Mononuclear cell (primary cell): ENCODE results near the gene SMYD3. TPM values are rescaled to one million over a fixed set of nuclear protein-coding genes. Genes with fewer than 3 reads are reported as not detected.

ENCODE experiments used
- H3K27me3 ChIP-seq: 2 replicates; pipeline ENCODE4 v1.6.0; 2011; ENCODE audit warnings: low read length, control low read depth; ENCODE audit not compliant: insufficient read depth
- H3K4me1 ChIP-seq: 2 replicates; pipeline ENCODE4 v1.5.1; 2011; ENCODE audit warnings: mild to moderate bottlenecking, low read length, control low read depth; ENCODE audit not compliant: insufficient read depth
- H3K4me3 ChIP-seq: 2 replicates; pipeline ENCODE4 v1.5.1; 2011; ENCODE audit warnings: mild to moderate bottlenecking, low read length, moderate library complexity
- H3K9me3 ChIP-seq: 2 replicates; pipeline ENCODE4 v1.5.1; 2011; ENCODE audit warnings: low read depth, mild to moderate bottlenecking, control low read depth, low read length
- total RNA-seq: library from RNA; depleted of rRNA; stranded (reverse); fragments of >200 nt; gene quantifications from one replicate; pipeline ENCODE4 v1.2.3, GENCODE V29; 2012

SMYD3 gene
- total RNA-seq, 1 donor: 18.2 TPM

DNA sequence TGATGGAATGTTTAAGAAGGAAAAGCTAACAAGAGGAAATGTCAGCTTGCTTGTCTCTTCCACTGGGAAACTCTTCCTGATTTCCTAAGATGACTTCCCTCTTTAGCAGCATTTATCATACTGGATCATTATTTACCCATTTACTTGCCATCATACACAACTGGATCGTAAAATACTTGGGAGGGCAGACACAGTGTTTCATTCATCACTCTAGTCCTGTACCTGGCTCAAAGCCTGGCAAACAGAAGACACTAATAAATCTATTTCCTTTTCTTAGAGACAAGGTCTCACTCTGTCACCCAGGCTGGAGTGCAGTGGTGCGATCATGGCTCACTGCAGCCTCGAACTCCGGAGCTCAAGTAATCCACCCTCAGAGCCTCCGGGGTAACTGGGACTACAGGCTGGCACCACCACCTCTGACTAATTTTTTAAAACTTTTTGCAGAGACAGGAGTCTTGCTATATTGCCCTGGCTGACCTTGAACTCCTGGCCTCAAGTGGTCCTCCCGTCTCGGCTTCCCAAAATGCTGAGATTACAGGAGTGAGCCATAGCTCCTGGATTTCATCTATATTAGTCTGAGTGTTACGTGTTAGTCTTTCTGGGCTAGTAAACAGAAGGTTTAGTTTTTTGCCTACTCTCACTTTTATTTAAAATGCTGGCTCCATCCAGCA is 574.6 kb downstream of the SMYD3 start:
- H3K4me1 ChIP-seq: no peaks in the 10 kb centered on the region
- no peaks in the 10 kb centered on the region for H3K27me3 ChIP-seq
- H3K4me3 ChIP-seq: no peak overlapping the region
- H3K9me3 ChIP-seq: no peaks in the 10 kb centered on the region

- H3K27me3 ChIP-seq: no peaks in the 10 kb centered on the region
- H3K9me3 ChIP-seq: no peaks in the 10 kb centered on the region
- no peaks in the 10 kb centered on the region for H3K4me1 ChIP-seq
- H3K4me3 ChIP-seq: no peak overlapping the region
These were observed 575.6 kb downstream of the SMYD3 start for GRCh38 chr1:245931450-245931849.

DNA sequence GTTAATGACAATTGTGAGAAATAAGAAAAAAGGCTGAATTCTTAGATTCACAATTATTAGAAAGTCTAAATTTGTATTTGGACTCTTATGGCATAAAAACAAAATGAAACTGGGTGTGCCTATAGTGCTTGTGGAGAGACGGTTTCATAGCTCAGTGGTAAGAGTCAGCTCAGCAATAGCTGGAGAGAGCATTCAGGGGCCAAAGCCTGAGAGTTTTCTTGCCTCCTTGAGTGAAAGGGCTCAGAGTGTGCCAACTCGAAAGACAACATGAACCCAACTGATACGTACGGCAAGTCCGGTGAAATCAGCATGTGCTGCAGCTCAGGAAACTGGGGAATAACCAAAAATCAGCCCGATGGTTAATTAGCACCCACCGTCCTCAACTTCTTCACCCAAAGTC is 577.9 kb downstream of the SMYD3 start:
- no peak overlapping the region for H3K4me3 ChIP-seq
- no peaks in the 10 kb centered on the region for H3K9me3 ChIP-seq
- H3K4me1 ChIP-seq: no peaks in the 10 kb centered on the region
- no peaks in the 10 kb centered on the region for H3K27me3 ChIP-seq

- Histone ChIP-seq H3K4me3 (no peak overlapping the region), H3K27me3 (no peaks in the 10 kb centered on the region), H3K4me1 (no peaks in the 10 kb centered on the region), H3K9me3 (no peaks in the 10 kb centered on the region)
These were observed 580.2 kb downstream of the SMYD3 start for GRCh38 chr1:245926888-245927287.

DNA sequence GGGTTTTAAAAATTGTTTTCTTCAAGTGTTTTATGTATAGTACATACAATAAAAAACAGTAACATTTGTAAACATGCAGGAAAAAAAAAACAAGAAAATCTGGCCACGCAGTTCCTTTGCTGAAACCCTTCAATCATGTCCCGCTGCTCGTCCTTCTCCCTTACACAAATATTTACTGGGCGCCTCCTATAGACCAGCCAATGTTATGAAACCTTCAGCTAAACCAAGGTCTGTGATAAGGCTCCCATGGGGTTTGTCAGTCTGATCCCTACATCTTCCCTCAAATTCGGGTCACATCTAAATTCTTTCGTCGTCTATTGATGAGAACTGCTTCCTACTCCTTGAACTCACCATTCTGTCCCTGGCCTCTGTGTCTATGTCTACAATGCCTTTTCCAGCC is 583.9 kb downstream of the SMYD3 start:
- no peaks in the 10 kb centered on the region for H3K27me3 ChIP-seq
- no peaks in the 10 kb centered on the region for H3K4me1 ChIP-seq
- no peaks in the 10 kb centered on the region for H3K9me3 ChIP-seq
- H3K4me3 ChIP-seq: no peak overlapping the region

DNA sequence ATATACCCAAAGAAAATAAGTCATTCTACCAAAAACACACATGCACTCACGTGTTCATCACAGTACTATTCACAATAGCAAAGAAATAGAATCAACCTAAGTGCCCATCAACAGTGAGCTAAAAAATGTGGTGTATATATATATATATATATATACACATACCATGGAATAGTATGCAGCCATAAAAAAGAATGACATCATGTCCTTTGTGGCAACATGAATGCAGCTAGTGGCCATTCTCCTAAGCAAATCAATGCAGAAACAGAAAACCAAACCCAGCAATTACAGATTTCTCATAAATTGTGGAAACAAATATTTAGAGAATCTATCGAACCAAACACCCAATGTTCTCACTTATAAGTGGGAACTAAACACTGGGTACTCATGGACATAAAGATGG is 585.7 kb downstream of the SMYD3 start:
- Histone ChIP-seq H3K4me1 (no peaks in the 10 kb centered on the region), H3K27me3 (no peaks in the 10 kb centered on the region), H3K9me3 (no peaks in the 10 kb centered on the region), H3K4me3 (no peak overlapping the region)

- H3K9me3 ChIP-seq: no peaks in the 10 kb centered on the region
- no peak overlapping the region for H3K4me3 ChIP-seq
- no peaks in the 10 kb centered on the region for H3K4me1 ChIP-seq
- no peaks in the 10 kb centered on the region for H3K27me3 ChIP-seq
These were observed 589.7 kb downstream of the SMYD3 start for GRCh38 chr1:245917403-245917802.

DNA sequence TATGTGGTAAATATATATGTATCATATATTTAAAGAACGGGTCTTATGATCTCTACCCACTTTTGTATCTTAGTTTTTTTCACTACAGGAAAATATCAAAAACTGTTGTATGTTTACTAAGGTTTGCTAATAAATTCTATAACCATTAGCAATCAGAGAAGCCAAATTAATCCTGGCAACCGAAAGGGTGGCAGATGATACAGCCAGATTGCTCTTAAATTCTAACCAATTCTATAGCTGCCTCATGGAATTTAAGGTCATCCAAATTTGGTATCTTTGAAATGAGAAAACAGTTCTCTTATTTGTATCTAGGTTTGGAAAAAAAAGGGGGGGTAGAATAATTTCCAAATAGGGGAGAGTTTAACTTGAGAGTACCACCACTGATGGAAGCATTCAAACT is 591.2 kb downstream of the SMYD3 start:
- no peaks in the 10 kb centered on the region for H3K4me1 ChIP-seq
- H3K27me3 ChIP-seq: no peaks in the 10 kb centered on the region
- no peak overlapping the region for H3K4me3 ChIP-seq
- no peaks in the 10 kb centered on the region for H3K9me3 ChIP-seq

DNA sequence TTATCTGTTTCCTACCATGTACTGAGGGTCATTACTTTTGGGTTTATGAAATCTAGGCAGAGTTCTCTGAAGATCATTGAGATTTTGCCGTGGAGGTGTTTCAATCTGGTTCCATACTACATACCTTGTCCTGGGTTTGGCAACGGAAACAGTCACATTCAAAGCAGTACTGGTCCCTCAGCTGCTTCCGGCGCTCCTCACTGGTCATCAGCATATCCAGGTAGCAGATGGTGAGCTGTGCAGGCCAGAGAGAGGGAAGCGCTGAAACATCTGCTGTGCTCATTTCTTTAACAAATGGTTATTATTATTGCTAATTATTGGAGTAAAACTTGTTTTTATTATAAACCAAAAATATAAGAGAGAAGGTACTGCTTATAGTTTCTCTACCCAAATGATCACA is 591.7 kb downstream of the SMYD3 start:
- Histone ChIP-seq H3K9me3 (no peaks in the 10 kb centered on the region), H3K4me1 (no peaks in the 10 kb centered on the region), H3K4me3 (no peak overlapping the region), H3K27me3 (no peaks in the 10 kb centered on the region)

DNA sequence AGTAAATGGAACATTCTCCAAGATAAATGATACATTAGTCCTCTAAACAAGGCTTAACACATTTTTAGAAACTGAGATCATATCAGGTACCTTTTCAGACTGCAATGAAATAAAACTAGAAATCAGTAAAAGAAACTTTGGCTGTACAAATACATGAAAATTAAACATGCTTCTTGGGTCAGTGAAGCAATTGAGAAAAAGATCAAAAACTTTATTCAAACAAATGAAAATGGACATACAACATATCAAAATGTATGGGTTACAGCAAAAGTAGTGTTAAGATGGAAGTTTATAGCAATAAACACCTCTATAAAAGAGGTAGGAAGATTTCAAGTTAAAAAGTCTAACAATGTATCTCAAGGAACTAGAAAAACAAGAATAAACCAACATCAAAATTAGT is 598.5 kb downstream of the SMYD3 start:
- Histone ChIP-seq H3K27me3 (no peaks in the 10 kb centered on the region), H3K4me3 (no peak overlapping the region), H3K9me3 (no peaks in the 10 kb centered on the region), H3K4me1 (no peaks in the 10 kb centered on the region)

DNA sequence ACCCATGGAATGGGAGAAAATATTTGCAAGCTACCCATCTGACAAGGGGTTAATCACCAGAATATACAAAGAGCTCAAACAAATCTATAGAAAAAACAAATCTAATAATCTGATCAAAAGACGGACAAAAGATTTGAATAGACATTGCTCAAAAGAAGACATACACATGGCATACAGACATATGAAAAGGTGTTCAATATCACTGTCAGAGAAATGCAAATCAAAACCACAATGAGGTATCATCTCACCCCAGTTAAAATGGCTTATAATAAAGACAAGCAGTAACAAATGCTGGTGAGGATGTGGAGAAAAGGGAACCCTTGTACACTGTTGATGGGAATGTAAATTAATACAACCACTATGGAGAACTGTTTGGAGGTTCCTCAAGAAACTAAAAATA is 600.9 kb downstream of the SMYD3 start:
- H3K27me3 ChIP-seq: no peaks in the 10 kb centered on the region
- H3K9me3 ChIP-seq: no peaks in the 10 kb centered on the region
- H3K4me1 ChIP-seq: no peaks in the 10 kb centered on the region
- no peak overlapping the region for H3K4me3 ChIP-seq

GRCh38 chr1:245903851-245904250 is 603.2 kb downstream of the SMYD3 start:
- Histone ChIP-seq H3K4me3 (no peak overlapping the region), H3K4me1 (no peaks in the 10 kb centered on the region), H3K9me3 (no peaks in the 10 kb centered on the region), H3K27me3 (no peaks in the 10 kb centered on the region)

- no peaks in the 10 kb centered on the region for H3K4me1 ChIP-seq
- no peaks in the 10 kb centered on the region for H3K27me3 ChIP-seq
- H3K4me3 ChIP-seq: no peak overlapping the region
- H3K9me3 ChIP-seq: no peaks in the 10 kb centered on the region
These were observed 605.5 kb downstream of the SMYD3 start for GRCh38 chr1:245901565-245901964.

DNA sequence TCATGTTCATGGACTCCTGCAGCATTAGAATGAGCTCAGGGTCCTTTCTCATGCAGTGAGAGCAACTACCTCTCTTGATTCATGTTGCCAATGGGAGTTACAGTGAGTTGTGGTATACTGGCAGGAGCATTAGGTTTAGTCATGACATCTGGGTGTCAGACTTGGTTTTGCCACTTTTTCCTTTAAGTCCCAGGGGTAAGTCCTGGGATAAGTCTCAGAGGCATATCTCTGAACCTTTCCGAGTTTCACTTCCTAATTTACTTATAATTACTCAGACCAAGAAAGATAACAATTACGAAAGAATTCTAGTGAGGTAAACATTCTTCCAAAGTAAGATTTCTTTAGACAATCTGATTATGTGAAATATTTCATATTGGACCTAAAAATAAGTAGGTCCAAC is 606.0 kb downstream of the SMYD3 start:
- Histone ChIP-seq H3K4me1 (no peaks in the 10 kb centered on the region), H3K27me3 (no peaks in the 10 kb centered on the region), H3K4me3 (no peak overlapping the region), H3K9me3 (no peaks in the 10 kb centered on the region)

DNA sequence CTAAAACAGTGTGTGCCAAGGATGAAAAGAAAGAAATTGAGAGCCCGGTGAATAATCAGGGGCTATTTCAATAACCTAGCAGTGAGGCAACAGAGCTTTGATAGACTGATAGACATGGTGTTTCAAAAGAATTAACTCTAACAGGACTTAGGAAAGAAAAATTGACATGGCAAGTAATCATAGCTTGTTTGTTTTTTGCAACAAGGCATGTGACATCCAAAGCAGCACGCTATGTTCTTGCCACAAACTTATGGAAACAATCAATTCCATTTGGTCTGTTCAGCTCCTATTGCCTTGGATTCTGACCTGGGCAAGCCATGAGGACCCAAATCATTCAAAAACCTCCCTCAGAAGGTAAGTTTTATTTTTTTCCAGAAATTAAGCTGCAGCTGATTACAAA is 608.5 kb downstream of the SMYD3 start:
- Histone ChIP-seq H3K9me3 (no peaks in the 10 kb centered on the region), H3K4me3 (no peak overlapping the region), H3K27me3 (no peaks in the 10 kb centered on the region), H3K4me1 (no peaks in the 10 kb centered on the region)

GRCh38 chr1:245896258-245896657 is 610.8 kb downstream of the SMYD3 start:
- Histone ChIP-seq H3K9me3 (peaks cover 5% of the 10 kb centered on the region), H3K4me3 (no peak overlapping the region), H3K4me1 (no peaks in the 10 kb centered on the region), H3K27me3 (no peaks in the 10 kb centered on the region)
